Brain microvascular endothelial cell (primary cell): Measurements from ENCODE around the gene ADI1.

Experiments
- DNase-seq: peaks from one replicate; pipeline ENCODE4 v3.0.0-alpha.2; 2020
- H3K27ac ChIP-seq: fragments of 250-450 bp; sonication (Bioruptor Pico); 2 replicates; pipeline ENCODE4 v1.5.1; 2020; ENCODE audit warnings: mild to moderate bottlenecking, moderate library complexity
- H3K27me3 ChIP-seq: fragments of 250-450 bp; sonication (Bioruptor Pico); replicated peaks from 2 replicates; pipeline ENCODE4 v1.5.1; 2020; ENCODE audit warnings: mild to moderate bottlenecking
- H3K36me3 ChIP-seq: fragments of 250-450 bp; sonication (Bioruptor Pico); replicated peaks from 2 replicates; pipeline ENCODE4 v1.5.1; 2020; ENCODE audit warnings: mild to moderate bottlenecking
- H3K4me3 ChIP-seq: 2 replicates; pipeline ENCODE4 v1.5.1; 2011; ENCODE audit warnings: low read depth, mild to moderate bottlenecking, control low read depth, low read length, moderate library complexity
- in situ Hi-C: cut with HindIII; loops from 2 replicates; pipeline ENCODE4 v1.10.0; 2017; ENCODE audit warnings: low sequenced_read_pairs, low pct_ligation_motif_present
- TF ChIP-seq, protein P1 (sequence below): IDR thresholded peaks from 2 replicates; pipeline ENCODE4 v1.5.1; 2011; ENCODE audit warnings: low read depth, mild to moderate bottlenecking, moderate library complexity, low read length, control low read depth, inconsistent platforms; ENCODE audit errors: missing control alignments

Gene ADI1

GRCh38 chr2:3487028-3487425 is 32.3 kb downstream of the ADI1 start:
- Histone ChIP-seq H3K4me3 (no peak overlapping the region), H3K27ac (no peak overlapping the region), H3K27me3 (no peaks in the 10 kb centered on the region), H3K36me3 (no peaks in the 10 kb centered on the region)
- TF ChIP-seq, protein P1, sequence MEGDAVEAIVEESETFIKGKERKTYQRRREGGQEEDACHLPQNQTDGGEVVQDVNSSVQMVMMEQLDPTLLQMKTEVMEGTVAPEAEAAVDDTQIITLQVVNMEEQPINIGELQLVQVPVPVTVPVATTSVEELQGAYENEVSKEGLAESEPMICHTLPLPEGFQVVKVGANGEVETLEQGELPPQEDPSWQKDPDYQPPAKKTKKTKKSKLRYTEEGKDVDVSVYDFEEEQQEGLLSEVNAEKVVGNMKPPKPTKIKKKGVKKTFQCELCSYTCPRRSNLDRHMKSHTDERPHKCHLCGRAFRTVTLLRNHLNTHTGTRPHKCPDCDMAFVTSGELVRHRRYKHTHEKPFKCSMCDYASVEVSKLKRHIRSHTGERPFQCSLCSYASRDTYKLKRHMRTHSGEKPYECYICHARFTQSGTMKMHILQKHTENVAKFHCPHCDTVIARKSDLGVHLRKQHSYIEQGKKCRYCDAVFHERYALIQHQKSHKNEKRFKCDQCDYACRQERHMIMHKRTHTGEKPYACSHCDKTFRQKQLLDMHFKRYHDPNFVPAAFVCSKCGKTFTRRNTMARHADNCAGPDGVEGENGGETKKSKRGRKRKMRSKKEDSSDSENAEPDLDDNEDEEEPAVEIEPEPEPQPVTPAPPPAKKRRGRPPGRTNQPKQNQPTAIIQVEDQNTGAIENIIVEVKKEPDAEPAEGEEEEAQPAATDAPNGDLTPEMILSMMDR: no peak
- no peak for DNase-seq
- in situ Hi-C loops: no loop called here

DNA sequence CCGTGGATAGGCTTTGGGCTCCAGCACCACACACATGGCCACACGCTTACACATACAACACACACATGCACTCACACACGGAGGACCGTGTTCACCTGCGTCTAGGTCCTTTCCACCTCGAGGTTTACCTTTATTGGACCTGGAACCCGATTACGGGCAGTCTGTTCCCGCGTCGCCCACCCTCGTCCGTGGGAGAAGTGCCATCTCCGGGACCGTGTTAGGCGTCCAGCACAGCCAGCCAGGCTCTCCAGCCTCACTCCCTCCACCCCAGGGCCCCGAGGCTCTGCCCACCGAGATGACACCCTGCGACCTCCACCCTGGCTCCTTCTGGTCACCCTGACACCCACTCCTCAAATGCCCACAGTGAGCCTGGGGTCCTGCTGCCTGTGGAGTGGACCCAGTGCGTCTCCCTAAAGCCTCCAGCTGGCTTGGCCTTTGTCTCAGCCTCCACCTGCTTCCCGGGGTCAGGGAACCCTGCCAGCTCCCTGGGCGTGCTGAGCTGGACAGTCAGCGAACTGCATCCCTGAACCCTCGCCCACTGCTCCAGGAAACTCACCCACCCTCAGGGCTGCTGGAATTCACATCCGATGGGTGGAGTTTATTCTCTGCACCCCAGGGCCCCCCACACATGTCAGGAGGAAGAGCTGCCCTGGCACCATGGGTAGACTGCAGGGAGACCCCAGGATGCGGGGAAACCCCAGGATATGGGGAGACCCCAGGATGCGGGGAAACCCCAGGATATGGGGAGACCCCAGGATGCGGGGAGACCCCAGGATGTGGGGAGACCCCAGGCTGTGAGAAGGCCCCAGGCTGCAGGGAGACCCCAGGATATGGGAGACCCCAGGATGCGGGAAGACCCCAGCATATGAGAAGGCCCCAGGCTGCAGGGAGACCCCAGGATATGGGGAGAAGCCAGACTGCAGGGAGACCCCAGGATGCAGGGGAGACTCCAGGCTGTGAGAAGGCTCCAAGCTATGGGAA is 33.0 kb downstream of the ADI1 start:
- Histone ChIP-seq H3K27me3 (no peaks in the 10 kb centered on the region), H3K36me3 (no peaks in the 10 kb centered on the region), H3K27ac (no peak overlapping the region), H3K4me3 (no peak overlapping the region)
- DNase-seq: no peak
- in situ Hi-C loops: no loop called here
- TF ChIP-seq, protein P1: no peak

DNA sequence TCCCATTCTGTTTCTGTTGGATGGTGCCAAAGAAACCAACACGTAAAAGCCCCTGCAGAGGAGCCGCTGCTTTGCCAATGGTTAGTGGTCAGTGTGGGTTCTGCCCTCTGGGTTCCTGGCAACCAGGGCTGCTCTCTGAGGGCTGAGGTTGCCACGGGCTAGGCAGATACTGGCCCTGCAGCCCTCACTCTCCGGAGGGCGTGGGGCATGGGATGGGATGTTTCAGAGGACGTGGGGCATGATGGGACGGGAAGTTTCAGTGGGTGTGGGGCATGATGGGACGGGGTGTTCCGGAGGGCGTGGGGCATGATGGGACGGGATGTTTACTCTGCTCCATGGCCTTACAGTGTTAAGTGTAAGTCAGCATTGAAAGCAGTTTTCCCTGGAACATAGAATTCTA is 34.2 kb downstream of the ADI1 start:
- in situ Hi-C loops: no loop called here
- DNase-seq: no peak
- H3K36me3 ChIP-seq: no peaks in the 10 kb centered on the region

DNA sequence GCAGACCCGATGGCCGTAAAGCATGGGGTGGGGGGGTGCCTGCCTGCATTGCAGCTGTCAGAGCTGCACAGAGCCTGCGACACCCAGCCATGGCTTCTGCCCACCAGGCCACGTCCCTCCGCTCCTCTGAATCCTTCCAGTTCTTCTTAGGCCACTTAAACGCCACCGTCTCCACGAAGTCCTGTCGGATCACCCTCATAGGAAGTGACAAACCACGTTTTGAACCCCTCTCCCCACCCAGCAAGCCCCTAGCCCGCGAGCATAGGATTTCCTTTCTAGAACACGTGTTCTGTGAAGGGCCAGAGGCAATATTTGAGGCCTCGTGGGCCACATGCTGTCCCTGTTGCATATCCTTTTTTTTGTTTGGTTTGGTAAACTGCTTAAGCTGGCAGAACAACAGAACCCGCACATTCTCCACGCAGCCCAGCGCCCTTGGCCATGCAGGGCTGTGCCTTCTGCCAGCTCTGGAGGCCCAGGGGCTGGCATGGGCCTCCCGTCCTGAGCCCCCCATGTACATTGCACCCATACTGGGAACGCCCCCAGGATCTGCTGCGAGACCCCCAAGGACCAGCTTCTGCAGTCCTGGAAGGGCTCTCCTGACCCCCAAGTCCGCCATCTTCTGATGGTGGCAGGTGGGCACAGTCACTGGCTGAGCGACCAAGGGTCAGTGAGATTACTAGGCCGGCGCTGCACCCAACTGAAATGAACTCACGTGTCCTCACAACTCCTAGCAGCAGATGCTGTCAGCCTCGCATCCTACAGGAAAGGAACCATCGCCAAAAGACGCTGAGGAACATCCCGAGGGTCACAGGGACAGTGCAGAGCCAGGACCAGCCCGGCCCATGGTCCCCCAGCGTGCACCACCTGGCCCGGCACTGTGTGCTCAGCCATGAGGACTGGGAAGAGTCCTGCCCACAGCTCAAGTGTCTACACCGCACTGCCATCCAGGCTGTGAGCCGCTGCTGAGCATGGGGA is 35.1 kb downstream of the ADI1 start:
- in situ Hi-C loops: no loop called here
- Histone ChIP-seq H3K36me3 (peaks cover 2% of the 10 kb centered on the region), H3K27me3 (no peaks in the 10 kb centered on the region), H3K4me3 (no peak overlapping the region), H3K27ac (no peak overlapping the region)
- TF ChIP-seq, protein P1: no peak
- DNase-seq: no peak

More for the DNA sequence above, 34.2 kb downstream of the ADI1 start:
- TF ChIP-seq, protein P1: no peak
- no peak overlapping the region for H3K27ac ChIP-seq
- H3K27me3 ChIP-seq: no peaks in the 10 kb centered on the region
- no peak overlapping the region for H3K4me3 ChIP-seq

DNA sequence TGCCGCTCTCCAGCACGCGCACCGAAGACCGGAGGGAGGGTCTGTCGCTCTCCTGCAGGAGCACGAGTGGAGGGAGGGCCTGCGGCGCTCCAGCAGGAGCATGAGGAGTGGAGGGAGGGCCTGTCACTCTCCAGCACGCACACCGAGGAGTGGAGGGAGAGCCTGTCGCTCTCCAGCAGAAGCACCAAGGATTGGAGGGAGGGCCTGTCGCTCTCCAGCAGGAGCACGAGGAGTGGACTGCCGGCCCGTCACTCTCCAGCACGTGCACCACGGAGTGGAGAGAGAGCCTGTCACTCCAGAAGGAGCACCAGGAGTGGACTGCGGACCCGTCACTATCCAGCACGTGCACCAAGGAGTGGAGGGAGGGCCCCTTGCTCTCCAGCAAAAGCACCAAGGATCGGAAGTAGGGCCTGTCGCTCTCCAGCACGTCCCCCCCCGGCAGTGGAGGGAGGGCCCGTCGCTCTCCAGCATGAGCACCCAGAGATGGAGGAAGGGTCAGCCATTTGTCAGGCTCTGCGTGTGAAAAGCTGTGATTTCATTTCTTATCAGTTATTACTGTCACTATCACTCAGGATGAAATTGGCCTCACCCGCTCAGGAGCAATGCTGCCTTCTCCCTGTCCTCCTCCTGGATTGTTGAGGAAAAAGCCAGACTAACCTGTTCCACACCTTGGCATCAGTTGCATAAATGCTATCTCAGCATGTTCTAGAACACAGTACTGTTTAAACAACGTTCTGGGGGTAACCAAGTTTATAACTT is 35.9 kb downstream of the ADI1 start:
- no peak overlapping the region for H3K27ac ChIP-seq
- no peak for DNase-seq
- peaks cover 6% of the 10 kb centered on the region for H3K36me3 ChIP-seq

More for the DNA sequence above, 35.9 kb downstream of the ADI1 start:
- Histone ChIP-seq H3K4me3 (no peak overlapping the region), H3K27me3 (no peaks in the 10 kb centered on the region)
- in situ Hi-C loops: no loop called here
- TF ChIP-seq, protein P1: no peak
